ENCODE data around the gene ATCAY.
"Not testable (repeated sequence)": the region's sequence is repeated elsewhere in the genome, so short reads cannot be mapped to it uniquely, and the experiment has no call there.

The ATCAY gene

DNA sequence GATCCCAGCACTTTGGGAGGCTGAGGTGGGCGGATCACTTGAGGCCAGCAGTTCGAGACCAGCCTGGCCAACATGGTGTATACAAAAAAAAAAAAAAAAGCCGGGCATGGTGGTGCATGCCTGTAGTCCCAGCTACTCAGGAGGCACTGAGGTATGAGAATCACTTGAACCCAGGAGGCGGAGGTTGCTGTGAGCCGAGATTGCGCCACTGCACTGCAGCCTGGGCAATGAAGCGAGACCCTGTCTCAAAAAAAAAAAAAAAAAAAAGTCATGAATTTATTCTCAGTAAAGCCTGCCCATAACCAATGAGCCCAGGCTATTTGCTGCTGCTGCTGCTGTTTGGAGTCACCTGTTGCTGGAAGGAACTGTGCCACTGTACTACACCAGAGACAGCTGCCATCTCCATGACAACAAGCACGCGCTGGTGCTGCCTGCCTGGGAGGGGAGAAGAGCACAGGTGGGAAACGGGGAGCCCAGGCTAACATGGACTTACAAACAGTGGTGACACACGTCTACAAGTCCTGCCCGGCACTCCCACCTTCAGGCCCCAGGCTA is 23.0 kb upstream of the ATCAY start:
- peak; percentile 63 for DNase-seq

GRCh38 chr19:3860499-3860898 is 20.0 kb upstream of the ATCAY start:
- no peak for DNase-seq

GRCh38 chr19:3862826-3863500 is 17.5 kb upstream of the ATCAY start:
- no peak for DNase-seq

DNA sequence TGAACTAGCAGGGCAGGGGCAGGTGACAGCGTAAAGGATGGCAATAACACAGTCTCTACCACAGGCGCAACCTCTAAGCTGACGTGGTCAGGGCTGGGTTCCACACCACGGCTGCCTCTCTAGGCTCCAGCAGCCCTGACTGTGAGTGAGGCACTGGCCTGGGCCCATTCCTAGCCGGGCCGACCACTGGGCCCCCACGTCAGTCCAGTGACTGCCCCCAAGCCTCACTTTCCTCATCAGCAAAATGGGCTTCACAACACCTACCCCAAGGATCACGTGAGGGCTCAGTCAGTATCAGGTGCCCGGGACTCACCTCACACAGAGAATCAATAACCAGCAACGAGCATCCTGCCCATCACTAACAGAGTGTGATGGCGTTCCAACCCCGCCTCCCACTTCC is 16.8 kb upstream of the ATCAY start:
- no peak for DNase-seq

- no peak for DNase-seq
Observed at GRCh38 chr19:3866910-3867638, 13.4 kb upstream of the ATCAY start.

DNA sequence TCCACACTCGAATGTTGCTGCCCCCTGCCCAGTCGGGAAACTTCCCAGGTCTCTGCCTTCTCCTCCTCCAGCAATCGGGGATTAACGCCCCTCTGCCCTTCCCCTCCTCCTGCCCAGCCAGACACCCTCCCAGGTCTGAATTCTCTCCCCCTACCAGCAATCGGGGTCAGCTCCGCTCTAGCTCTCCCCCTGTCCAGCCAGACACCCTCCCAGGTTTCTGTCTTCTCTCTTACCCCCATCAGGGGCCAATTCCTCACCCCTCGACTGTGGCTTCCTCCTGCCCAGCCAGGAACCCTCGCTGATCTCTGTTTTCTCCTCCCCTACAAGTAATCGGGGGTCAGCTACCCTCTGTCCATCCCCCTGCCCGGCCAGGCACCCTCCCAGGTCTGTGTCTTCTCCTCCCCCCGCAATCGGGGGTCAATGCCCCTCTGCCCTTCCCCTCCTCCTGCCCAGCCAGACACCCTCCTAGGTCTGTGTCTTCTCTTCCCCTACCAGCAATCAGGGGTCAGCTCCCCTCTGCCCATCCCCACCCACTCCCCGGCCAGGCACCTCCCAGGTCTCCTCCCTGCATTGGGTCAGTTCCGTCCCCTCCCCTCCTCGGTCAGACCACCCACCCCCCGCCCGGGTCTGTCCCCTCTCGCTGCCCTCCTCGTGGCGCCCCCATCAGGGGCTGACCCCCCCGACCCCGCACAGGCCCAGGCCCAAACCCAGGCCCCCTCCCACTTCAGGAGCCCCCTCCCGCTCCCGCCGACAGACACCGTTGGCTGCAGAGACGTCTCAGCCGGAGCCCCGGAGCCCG is 12.3 kb upstream of the ATCAY start:
- no peak for DNase-seq

DNA sequence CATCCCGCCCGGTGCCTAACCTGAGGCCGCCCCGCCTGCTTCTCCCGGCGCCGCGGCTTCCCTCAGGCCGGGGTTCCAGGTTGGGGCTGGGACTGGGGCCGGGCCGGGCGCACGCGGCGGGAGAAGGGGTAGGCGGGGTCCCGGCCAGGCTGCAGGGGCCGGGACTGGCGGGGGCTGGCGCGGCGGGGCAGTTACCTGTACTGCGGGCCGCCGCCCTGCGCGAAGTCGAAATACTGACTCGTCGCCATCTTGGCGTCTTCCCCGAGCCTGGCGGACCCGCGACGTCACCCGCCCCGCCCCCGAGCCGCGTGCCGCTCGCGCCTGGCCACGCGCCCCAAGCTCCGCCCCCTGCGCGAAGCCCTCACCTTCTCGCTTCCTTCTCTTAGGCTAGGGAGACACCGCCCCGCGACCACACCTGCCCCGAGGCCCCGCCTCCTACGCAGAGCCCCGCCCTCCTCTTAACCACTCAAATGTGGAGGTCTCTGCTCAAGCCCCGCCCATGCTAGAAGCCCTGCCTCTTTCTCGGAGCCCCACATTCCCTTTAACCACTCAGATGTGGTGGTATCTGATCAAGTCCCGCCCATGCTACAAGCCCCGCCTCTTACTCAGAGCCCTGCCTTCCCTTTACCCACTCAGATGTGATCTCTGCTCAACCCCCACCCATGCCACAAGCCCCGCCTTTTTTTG is 11.6 kb upstream of the ATCAY start, which contains the start of gene ZFR2:
ZFR2 (minus strand) TSS at position 269 of the 687 bp plus-strand sequence; CDS start at position 248, 21 bp downstream.
- DNase-seq = peak; percentile 33

DNA sequence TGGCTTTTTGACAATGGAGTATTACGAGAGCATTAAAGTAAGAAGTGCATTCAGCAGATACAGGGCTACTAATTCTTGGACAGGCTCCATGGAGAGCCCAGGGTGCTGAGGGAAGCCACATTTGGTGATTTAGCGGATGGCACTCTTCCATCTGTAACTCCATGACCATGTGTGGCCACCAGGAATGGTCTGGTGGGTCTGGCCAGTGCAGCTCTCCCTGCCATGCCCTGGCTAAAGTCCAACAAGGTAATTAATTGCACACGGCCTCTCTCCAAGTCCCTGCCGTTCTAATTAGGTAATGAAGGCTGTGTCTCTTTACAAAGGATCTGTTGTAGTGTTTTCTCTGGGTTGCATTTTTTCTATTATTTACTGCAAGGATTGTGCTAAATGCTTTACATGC is 7.3 kb upstream of the ATCAY start:
- DNase-seq = no peak

DNA sequence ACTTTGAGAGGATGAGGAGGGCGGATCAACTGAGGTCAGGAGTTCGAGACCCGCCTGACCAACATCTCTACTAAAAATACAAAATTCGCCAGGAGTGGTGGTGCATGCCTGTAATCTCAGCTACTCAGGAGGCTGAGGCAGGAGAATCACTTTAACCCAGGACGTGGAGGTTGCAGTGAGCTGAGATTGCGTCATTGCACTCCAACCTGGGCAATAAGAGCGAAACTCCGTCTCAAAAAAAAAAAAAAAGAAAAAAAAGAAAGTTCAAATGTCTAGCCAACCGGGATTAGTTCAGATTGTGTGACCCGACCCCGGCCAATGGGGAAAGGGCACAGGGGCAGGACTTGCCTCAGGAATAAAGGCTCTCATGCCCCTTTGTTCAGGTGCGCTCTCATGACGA is 5.8 kb upstream of the ATCAY start:
- not testable (repeated sequence) for DNase-seq

DNA sequence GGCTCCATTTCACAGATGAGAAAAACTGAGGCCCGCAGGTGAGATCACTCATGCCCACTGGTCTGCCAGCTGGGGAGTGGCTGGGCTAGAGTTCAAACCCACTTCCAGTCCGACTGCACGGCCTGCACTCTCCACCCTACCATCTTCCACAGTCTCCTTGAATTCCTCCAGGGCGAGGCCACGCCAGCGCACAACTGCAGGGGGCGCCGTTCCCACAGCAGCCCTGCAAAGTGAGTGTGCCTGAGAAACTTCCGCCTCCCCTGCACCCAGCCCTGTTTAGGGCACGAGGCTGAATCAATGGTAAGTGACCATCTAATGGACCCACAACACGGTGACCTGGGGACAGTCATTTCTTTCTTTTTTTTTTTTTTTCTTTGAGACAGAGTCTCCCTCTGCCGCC is 829 bp upstream of the ATCAY start:
- DNase-seq = no peak

- no peak for DNase-seq
Observed at GRCh38 chr19:3881272-3882040, 971 bp downstream of the ATCAY start.

DNA sequence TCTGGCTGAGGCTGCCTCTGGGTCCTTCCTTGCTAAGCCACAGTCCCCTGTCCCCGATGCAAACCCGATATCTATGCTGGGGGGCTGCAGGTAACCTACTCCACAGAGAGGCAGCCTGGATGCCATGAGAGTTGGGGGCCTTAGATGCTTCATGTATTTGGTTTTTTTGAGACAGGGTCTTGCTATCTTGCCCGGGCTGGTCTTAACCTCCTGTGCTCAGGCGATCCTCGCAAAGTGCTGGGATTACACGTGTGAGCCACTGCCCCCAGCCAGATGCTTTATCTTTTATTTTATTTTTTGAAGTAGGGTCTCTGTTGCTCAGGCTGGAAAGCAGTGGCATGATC is 1.5 kb downstream of the ATCAY start:
- no peak for DNase-seq

GRCh38 chr19:3890591-3890990 is 10.1 kb downstream of the ATCAY start:
- no peak for DNase-seq

DNA sequence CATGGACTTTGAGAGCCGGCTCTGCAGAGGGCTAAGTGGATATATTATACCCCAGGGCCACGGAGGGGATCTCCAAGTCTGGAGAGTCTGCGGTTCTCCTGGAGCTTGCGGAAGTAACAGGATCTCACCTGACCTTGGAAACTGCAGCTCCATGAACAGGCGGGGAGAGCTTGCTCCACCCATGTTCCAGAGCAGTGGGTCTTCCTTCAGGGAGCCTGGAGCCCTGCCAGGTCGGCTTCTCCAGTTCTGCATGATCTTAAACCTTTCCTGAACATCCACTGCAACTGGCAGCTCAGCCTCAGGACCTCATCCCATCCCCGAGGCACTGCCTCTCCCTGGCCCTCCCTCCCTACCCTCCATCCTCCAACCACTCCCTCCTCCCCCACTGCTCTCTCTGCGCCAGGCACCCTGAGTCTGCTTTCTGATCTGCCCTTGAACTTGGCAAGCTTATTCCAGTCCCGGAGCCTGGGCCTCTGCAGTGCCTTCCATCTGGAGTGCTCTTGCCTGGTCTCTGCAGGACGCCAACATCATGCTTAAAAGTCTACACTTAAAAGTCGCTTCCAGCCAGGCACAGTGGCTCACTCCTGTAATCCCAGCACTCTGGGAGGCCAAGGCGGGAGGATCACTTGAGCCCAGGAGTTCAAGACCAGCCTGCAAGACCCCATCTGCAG is 13.2 kb downstream of the ATCAY start:
- no peak for DNase-seq

GRCh38 chr19:3894959-3895358 is 14.5 kb downstream of the ATCAY start:
- not testable (repeated sequence) for DNase-seq

- no peak for DNase-seq
Observed at GRCh38 chr19:3895788-3896187, 15.3 kb downstream of the ATCAY start.

GRCh38 chr19:3897936-3898335 is 17.5 kb downstream of the ATCAY start:
- DNase-seq = no peak

DNA sequence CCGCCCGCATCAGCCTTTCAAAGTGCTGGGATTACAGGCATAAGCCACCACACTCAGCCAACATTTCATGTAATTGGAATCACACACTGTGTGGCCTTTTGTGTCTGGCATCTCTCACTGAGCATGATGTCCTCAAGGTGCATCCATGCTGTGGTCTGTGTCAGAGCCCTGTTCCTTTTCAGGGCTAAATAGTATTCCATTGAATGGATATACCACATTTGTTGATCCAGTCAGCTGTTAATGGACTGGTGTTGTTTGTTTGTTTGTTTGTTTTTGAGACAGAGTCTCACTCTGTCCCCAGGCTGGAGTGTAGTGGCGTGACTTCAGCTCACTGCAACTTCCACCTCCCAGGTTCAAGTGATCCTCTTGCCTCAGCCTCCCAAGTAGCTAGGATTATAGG is 17.9 kb downstream of the ATCAY start:
- DNase-seq = no peak

DNA sequence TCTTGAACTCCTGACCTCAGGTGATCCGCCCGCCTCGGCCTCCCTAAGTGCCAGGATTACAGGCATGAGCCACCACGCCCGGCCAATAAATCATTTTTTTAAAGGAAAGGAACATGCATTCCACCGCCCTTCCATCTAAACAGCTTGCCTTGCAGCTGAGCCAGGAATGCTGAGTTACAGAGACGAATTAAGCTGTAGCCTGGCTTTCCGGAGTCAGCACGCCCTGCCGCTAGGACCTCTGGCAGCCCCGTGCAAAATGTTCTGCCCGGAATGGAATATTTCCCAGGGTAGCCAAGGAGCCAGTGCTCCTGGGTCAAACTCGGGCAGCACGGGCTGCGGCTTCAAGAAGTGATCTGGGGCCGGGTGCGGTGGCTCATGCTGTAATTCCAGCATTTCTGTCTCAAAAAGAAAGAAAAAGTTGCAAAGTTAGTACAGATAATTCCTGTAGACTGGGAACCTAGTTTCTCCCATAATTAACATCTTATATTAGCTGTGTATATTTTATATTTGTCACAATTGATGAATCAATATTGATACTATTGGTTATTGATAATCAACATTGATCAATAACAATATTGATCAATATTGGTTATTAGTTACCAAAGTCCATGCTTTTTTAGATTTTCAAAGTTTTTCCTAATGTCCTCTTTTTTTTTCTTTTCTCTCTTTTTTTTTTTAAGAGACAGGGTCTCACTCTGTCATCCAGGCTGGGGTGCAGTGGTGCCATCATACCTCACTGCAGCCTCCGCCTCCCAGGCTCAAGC is 19.2 kb downstream of the ATCAY start:
- DNase-seq = no peak

DNA sequence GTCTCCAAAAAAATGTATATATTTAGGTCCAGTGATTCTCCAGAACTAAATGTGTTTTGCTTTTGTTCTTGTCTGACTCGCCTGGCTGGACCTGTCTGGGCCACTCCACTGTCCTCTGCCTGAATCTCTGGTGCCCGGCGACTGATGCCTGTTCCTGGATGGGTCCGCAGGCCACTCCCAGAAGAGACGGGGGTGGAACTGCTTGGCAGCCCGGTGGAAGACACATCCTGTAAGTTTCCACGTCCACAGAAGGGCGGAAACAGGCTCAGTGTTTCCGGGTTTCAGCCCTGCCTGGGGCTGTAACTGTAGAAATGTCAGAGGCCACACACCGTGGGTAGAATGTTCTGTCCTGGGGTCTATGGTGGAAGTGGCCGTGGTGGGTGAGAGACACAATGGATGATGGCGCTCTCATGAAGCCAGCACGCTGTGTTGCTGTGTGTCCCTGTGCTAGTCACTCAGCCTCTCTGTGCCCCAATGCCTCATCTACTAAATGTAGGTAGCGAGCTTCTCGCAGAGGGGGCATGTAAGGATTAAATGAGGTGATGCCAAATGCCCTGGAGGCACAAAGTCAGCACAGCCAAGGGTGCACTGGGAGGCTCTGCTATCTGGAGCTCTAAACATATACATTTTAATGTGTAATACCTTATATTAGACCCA is 22.0 kb downstream of the ATCAY start:
- no peak for DNase-seq

All from CD4-positive, alpha-beta T cell treated with Interferon gamma for 1 hour (primary cell).